Astrocyte (in vitro differentiated cells and primary cell): Measurements from ENCODE around the gene ZSWIM7. TPM values are rescaled to one million over a fixed set of nuclear protein-coding genes. Genes with fewer than 3 reads are reported as not detected.

Experiments used
- DNase-seq: peaks from one replicate; pipeline ENCODE4 v3.0.0-alpha.2; 2010; ENCODE audit warnings: low read depth
- FAIRE-seq: peaks from 2 replicates; lab custom pipeline; 2011; peaks lifted over from hg19 to GRCh38; lab: Jason Lieb, UNC
- H2AFZ ChIP-seq: 2 replicates; pipeline ENCODE4 v1.6.0; 2012; ENCODE audit warnings: low read depth, low read length, inconsistent platforms
- H3K27ac ChIP-seq: 2 replicates; pipeline ENCODE4 v1.5.1; 2011; ENCODE audit warnings: low read depth, low read length, inconsistent platforms
- H3K27me3 ChIP-seq: 2 replicates; pipeline ENCODE4 v1.6.0; 2011; ENCODE audit warnings: low read length, inconsistent platforms; ENCODE audit not compliant: insufficient read depth
- H3K36me3 ChIP-seq: 2 replicates; pipeline ENCODE4 v1.5.1; 2011; ENCODE audit warnings: low read length, inconsistent platforms; ENCODE audit not compliant: insufficient read depth
- H3K4me1 ChIP-seq: 2 replicates; pipeline ENCODE4 v1.5.1; 2011; ENCODE audit warnings: low read length, inconsistent platforms; ENCODE audit not compliant: insufficient read depth
- H3K4me2 ChIP-seq: 2 replicates; pipeline ENCODE4 v1.6.0; 2012; ENCODE audit warnings: low read length, inconsistent platforms
- H3K4me3 ChIP-seq: 2 replicates; pipeline ENCODE4 v1.5.1; 2011; ENCODE audit warnings: low read depth, mild to moderate bottlenecking, low read length, inconsistent platforms; ENCODE audit not compliant: insufficient read depth
- H3K79me2 ChIP-seq: 2 replicates; pipeline ENCODE4 v1.6.0; 2012; ENCODE audit warnings: mild to moderate bottlenecking, low read length, inconsistent platforms; ENCODE audit not compliant: insufficient read depth
- H3K9ac ChIP-seq: 2 replicates; pipeline ENCODE4 v1.6.0; 2012; ENCODE audit warnings: mild to moderate bottlenecking, low read length, inconsistent platforms
- H3K9me3 ChIP-seq: 2 replicates; pipeline ENCODE4 v1.5.1; 2012; ENCODE audit warnings: low read depth, mild to moderate bottlenecking, low read length, inconsistent platforms; ENCODE audit not compliant: insufficient read depth
- H4K20me1 ChIP-seq: 2 replicates; pipeline ENCODE4 v1.6.0; 2012; ENCODE audit warnings: low read length, inconsistent platforms; ENCODE audit not compliant: insufficient read depth
- H3K27ac Mint-ChIP-seq: one replicate; pipeline ENCODE4 v1.8.0; 2021; ENCODE audit warnings: mild to moderate bottlenecking, mixed read lengths; ENCODE audit not compliant: unreplicated experiment
- H3K27me3 Mint-ChIP-seq: one replicate; pipeline ENCODE4 v1.8.0; 2021; ENCODE audit warnings: low read depth, mixed read lengths; ENCODE audit not compliant: unreplicated experiment
- H3K36me3 Mint-ChIP-seq: one replicate; pipeline ENCODE4 v1.8.0; 2021; ENCODE audit warnings: low read depth, mixed read lengths; ENCODE audit not compliant: unreplicated experiment
- H3K4me1 Mint-ChIP-seq: one replicate; pipeline ENCODE4 v1.8.0; 2021; ENCODE audit warnings: low read depth, mixed read lengths; ENCODE audit not compliant: unreplicated experiment
- H3K4me3 Mint-ChIP-seq: one replicate; pipeline ENCODE4 v1.8.0; 2021; ENCODE audit warnings: mild to moderate bottlenecking, moderate library complexity, mixed read lengths; ENCODE audit not compliant: unreplicated experiment
- H3K9me3 Mint-ChIP-seq: one replicate; pipeline ENCODE4 v1.8.0; 2021; ENCODE audit warnings: mild to moderate bottlenecking, mixed read lengths; ENCODE audit not compliant: unreplicated experiment
- CTCF ChIP-seq: IDR thresholded peaks from 2 replicates; pipeline ENCODE4 v1.5.1; 2011; ENCODE audit warnings: low read depth, mild to moderate bottlenecking, inconsistent platforms, low read length, moderate library complexity; ENCODE audit not compliant: insufficient read depth
- EZH2 ChIP-seq: IDR thresholded peaks from 2 replicates; pipeline ENCODE4 v1.6.1; 2012; ENCODE audit warnings: mild to moderate bottlenecking, low read length, inconsistent platforms; ENCODE audit not compliant: insufficient read depth
- total RNA-seq: library from RNA; stranded (reverse); gene quantifications from 2 replicates; pipeline ENCODE4 v1.2.1, GENCODE V29; 2021

Gene ZSWIM7
- total RNA-seq, 1 donor from 2014 or later: 21.5 TPM

GRCh38 chr17:15966879-15967248 lies 32.6 kb downstream of the ZSWIM7 start:
- H3K27ac Mint-ChIP-seq: peak overlapping the region; percentile 91
- Histone ChIP-seq H3K4me2 (peak overlapping the region; percentile 63), H3K27me3 (no peaks in the 10 kb centered on the region), H3K36me3 (no peaks in the 10 kb centered on the region), H3K9ac (peak overlapping the region; percentile 60), H3K9me3 (no peaks in the 10 kb centered on the region), H3K27ac (peak overlapping the region; percentile 49), H3K4me1 (peaks cover 48% of the 10 kb centered on the region), H4K20me1 (peaks cover 9% of the 10 kb centered on the region), H2AFZ (peak overlapping the region; percentile 68), H3K4me3 (no peak overlapping the region), H3K79me2 (peaks cover 86% of the 10 kb centered on the region)
- H3K27me3 Mint-ChIP-seq: no peaks in the 10 kb centered on the region
- H3K36me3 Mint-ChIP-seq: peaks cover 6% of the 10 kb centered on the region
- H3K4me3 Mint-ChIP-seq: peak overlapping the region; percentile 46
- no peak for TF ChIP-seq EZH2
- no peak for TF ChIP-seq CTCF
- no peaks in the 10 kb centered on the region for H3K9me3 Mint-ChIP-seq
- FAIRE-seq: no peak
- H3K4me1 Mint-ChIP-seq: peaks cover 25% of the 10 kb centered on the region
- no peak for DNase-seq

GRCh38 chr17:15966183-15966878 lies 33.2 kb downstream of the ZSWIM7 start:
- Histone ChIP-seq H3K4me1 (peaks cover 48% of the 10 kb centered on the region), H3K4me3 (no peak overlapping the region), H2AFZ (peak overlapping the region; percentile 68), H3K9ac (peak overlapping the region; percentile 60), H3K4me2 (peak overlapping the region; percentile 63), H3K36me3 (no peaks in the 10 kb centered on the region), H3K79me2 (peaks cover 87% of the 10 kb centered on the region), H3K9me3 (no peaks in the 10 kb centered on the region), H3K27me3 (no peaks in the 10 kb centered on the region), H4K20me1 (peaks cover 8% of the 10 kb centered on the region), H3K27ac (peak overlapping the region; percentile 49)
- no peaks in the 10 kb centered on the region for H3K27me3 Mint-ChIP-seq
- no peaks in the 10 kb centered on the region for H3K9me3 Mint-ChIP-seq
- no peak for FAIRE-seq
- DNase-seq: no peak
- peaks cover 6% of the 10 kb centered on the region for H3K36me3 Mint-ChIP-seq
- TF ChIP-seq EZH2 (no peak), CTCF (no peak)
- peak overlapping the region; percentile 46 for H3K4me3 Mint-ChIP-seq
- peaks cover 25% of the 10 kb centered on the region for H3K4me1 Mint-ChIP-seq
- peak overlapping the region; percentile 91 for H3K27ac Mint-ChIP-seq

GRCh38 chr17:15965528-15965927 lies 34.0 kb downstream of the ZSWIM7 start:
- FAIRE-seq (no peak), DNase-seq (no peak)
- no peak overlapping the region for H2AFZ ChIP-seq
- H4K20me1 ChIP-seq: peaks cover 8% of the 10 kb centered on the region
- H3K4me2 ChIP-seq: peak overlapping the region; percentile 63
- TF ChIP-seq CTCF (no peak), EZH2 (no peak)
- H3K9me3 ChIP-seq: no peaks in the 10 kb centered on the region
- H3K79me2 ChIP-seq: peaks cover 81% of the 10 kb centered on the region
- Mint-ChIP-seq H3K36me3 (peaks cover 6% of the 10 kb centered on the region), H3K27me3 (no peaks in the 10 kb centered on the region), H3K9me3 (no peaks in the 10 kb centered on the region), H3K4me1 (peaks cover 25% of the 10 kb centered on the region), H3K4me3 (no peak overlapping the region), H3K27ac (peak overlapping the region; percentile 41)
- H3K27ac ChIP-seq: peak overlapping the region; percentile 49
- peak overlapping the region; percentile 60 for H3K9ac ChIP-seq
- no peak overlapping the region for H3K4me3 ChIP-seq
- H3K27me3 ChIP-seq: no peaks in the 10 kb centered on the region
- peaks cover 48% of the 10 kb centered on the region for H3K4me1 ChIP-seq
- H3K36me3 ChIP-seq: no peaks in the 10 kb centered on the region
